HEK293 (cell line): ENCODE data around the gene OR13C4.

Source experiments
- CTCF ChIP-seq: fragments of 450-650 bp; formaldehyde crosslinking; IDR thresholded peaks from 2 replicates; pipeline ENCODE4 v1.5.1; 2016; ENCODE audit warnings: missing biosample characterization, missing genetic modification characterization
- GLI4 ChIP-seq: fragments of 450-650 bp; formaldehyde crosslinking; IDR thresholded peaks from 2 replicates; pipeline ENCODE4 v1.5.1; 2016; ENCODE audit warnings: missing biosample characterization, missing genetic modification characterization
- KLF8 ChIP-seq: fragments of 450-650 bp; formaldehyde crosslinking; IDR thresholded peaks from 2 replicates; pipeline ENCODE4 v1.5.1; 2016; ENCODE audit warnings: missing biosample characterization, missing genetic modification characterization
- MEIS1 ChIP-seq: sonication (generic); formaldehyde crosslinking; IDR thresholded peaks from 2 replicates; pipeline ENCODE4 v1.8.1; 2022; ENCODE audit warnings: missing genetic modification reagents, mild to moderate bottlenecking, borderline replicate concordance
- REPIN1 ChIP-seq: fragments of 450-650 bp; formaldehyde crosslinking; IDR thresholded peaks from 2 replicates; pipeline ENCODE4 v1.5.1; 2017; ENCODE audit warnings: missing biosample characterization, missing genetic modification characterization, low read depth
- TSHZ1 ChIP-seq: fragments of 450-650 bp; formaldehyde crosslinking; IDR thresholded peaks from 2 replicates; pipeline ENCODE4 v1.5.1; 2016; ENCODE audit warnings: missing biosample characterization, missing genetic modification characterization, borderline replicate concordance
- ZNF19 ChIP-seq: fragments of 450-650 bp; formaldehyde crosslinking; IDR thresholded peaks from 2 replicates; pipeline ENCODE4; 2016; ENCODE audit warnings: missing biosample characterization, missing genetic modification characterization, low read depth
- ZNF274 ChIP-seq, 2 experiments: fragments of 200-500 bp in 1 of 2; fragments of 450-650 bp in 1 of 2; sonication (Bioruptor generic) in 1 of 2; formaldehyde crosslinking in 1 of 2; IDR thresholded peaks; 2 replicates each; pipeline versions ENCODE4 v1.5.1 to v1.6.1; 2014 to 2016; ENCODE audit warnings: borderline replicate concordance in 1 of 2, inconsistent platforms in 1 of 2, low read length in 1 of 2, missing biosample characterization in 1 of 2, missing genetic modification characterization in 1 of 2
- ZNF350 ChIP-seq: fragments of 450-650 bp; formaldehyde crosslinking; IDR thresholded peaks from 2 replicates; pipeline ENCODE4 v1.5.0; 2017; ENCODE audit warnings: missing biosample characterization, mild to moderate bottlenecking, missing genetic modification characterization
- ZNF692 ChIP-seq: fragments of 450-650 bp; formaldehyde crosslinking; IDR thresholded peaks from 2 replicates; pipeline ENCODE4 v1.5.1; 2016; ENCODE audit warnings: missing biosample characterization, missing genetic modification characterization
- ZNF747 ChIP-seq: fragments of 450-650 bp; formaldehyde crosslinking; IDR thresholded peaks from 2 replicates; pipeline ENCODE4 v1.5.1; 2016; ENCODE audit warnings: missing biosample characterization, missing genetic modification characterization
- ZNF776 ChIP-seq: fragments of 450-650 bp; formaldehyde crosslinking; IDR thresholded peaks from 2 replicates; pipeline ENCODE4 v1.5.0; 2017; ENCODE audit warnings: missing biosample characterization, missing genetic modification characterization, borderline replicate concordance

- TF ChIP-seq REPIN1 (tag by site-specific recombination) (no peak), CTCF (tag by site-specific recombination) (no peak), KLF8 (no peak), MEIS1 (CRISPR knock-in tag) (no peak), ZNF350 (no peak), TSHZ1 (tag by site-specific recombination) (no peak), ZNF274 (IDR thresholded peaks at IDR 0.05; ENCODE audit: low read length) (no peak), ZNF274 (tag by site-specific recombination; IDR thresholded peaks at IDR 0.05; ENCODE audit: borderline replicate concordance) (no peak), ZNF776 (tag by site-specific recombination) (no peak), ZNF692 (no peak), ZNF747 (tag by site-specific recombination) (no peak), ZNF19 (no peak), GLI4 (tag by site-specific recombination) (no peak)
These were observed 9.7 kb upstream of the OR13C4 start, which contains the start of gene OR13C3 for GRCh38 chr9:104536756-104537155.
